Coronary artery (tissue), 2 donors: ENCODE results near the gene FBXL7.

Experiments used
- DNase-seq: peaks from one replicate; pipeline ENCODE4 v3.0.0-alpha.2; 2017; ENCODE audit warnings: low spot score
- H3K27ac ChIP-seq, 2 donors: fragments of 200-600 bp; sonication (generic); one replicate each; pipeline ENCODE4 v1.5.1; 2016 to 2019
- H3K4me3 ChIP-seq: fragments of 200-600 bp; sonication (generic); 2 replicates; pipeline ENCODE4 v1.5.1; 2016; ENCODE audit warnings: mild to moderate bottlenecking, moderate library complexity
- CTCF ChIP-seq: fragments of 200-600 bp; sonication (generic); IDR thresholded peaks from one replicate; pipeline ENCODE4 v1.5.1; 2019; ENCODE audit warnings: antibody characterized with exemption

Gene FBXL7

GRCh38 chr5:15650266-15650665, 150.3 kb downstream of the FBXL7 start:
- no peak for TF ChIP-seq CTCF
- no peak overlapping the region for H3K27ac ChIP-seq

GRCh38 chr5:15654779-15655178, 154.8 kb downstream of the FBXL7 start:
- Histone ChIP-seq H3K4me3 (no peak overlapping the region), H3K27ac (no peak overlapping the region)
- TF ChIP-seq CTCF = no peak
- no peak for DNase-seq

More at GRCh38 chr5:15650266-15650665, 150.3 kb downstream of the FBXL7 start:
- DNase-seq = no peak
- H3K4me3 ChIP-seq = no peak overlapping the region

GRCh38 chr5:15655683-15656082, 155.7 kb downstream of the FBXL7 start:
- Histone ChIP-seq H3K27ac (no peak overlapping the region), H3K4me3 (no peak overlapping the region)
- DNase-seq = no peak
- TF ChIP-seq CTCF = no peak

GRCh38 chr5:15664961-15665360, 165.0 kb downstream of the FBXL7 start:
- Histone ChIP-seq H3K4me3 (no peak overlapping the region), H3K27ac (no peak overlapping the region)
- no peak for DNase-seq
- TF ChIP-seq CTCF = no peak

GRCh38 chr5:15669826-15670225, 169.8 kb downstream of the FBXL7 start:
- no peak for TF ChIP-seq CTCF
- no peak for DNase-seq
- Histone ChIP-seq H3K4me3 (no peak overlapping the region), H3K27ac (no peak overlapping the region)

- DNase-seq = no peak
- H3K27ac ChIP-seq = no peak overlapping the region
- no peak for TF ChIP-seq CTCF
- no peak overlapping the region for H3K4me3 ChIP-seq
Observed at GRCh38 chr5:15674716-15675115, 174.7 kb downstream of the FBXL7 start.

GRCh38 chr5:15676591-15676990, 176.6 kb downstream of the FBXL7 start:
- Histone ChIP-seq H3K27ac (no peak overlapping the region), H3K4me3 (no peak overlapping the region)
- TF ChIP-seq CTCF = no peak
- no peak for DNase-seq
